Measurements from ENCODE around the gene HPS1. TPM values are rescaled to one million over a fixed set of nuclear protein-coding genes. Genes with fewer than 3 reads are reported as not detected.
A peak's percentile ranks its signal among the peaks of the same experiment; 100 is the strongest.

HPS1 gene
- polyA plus RNA-seq, 2 of the 4 experiments (the other 2 are of a cell fraction): 25.1 to 28.2 TPM

DNA sequence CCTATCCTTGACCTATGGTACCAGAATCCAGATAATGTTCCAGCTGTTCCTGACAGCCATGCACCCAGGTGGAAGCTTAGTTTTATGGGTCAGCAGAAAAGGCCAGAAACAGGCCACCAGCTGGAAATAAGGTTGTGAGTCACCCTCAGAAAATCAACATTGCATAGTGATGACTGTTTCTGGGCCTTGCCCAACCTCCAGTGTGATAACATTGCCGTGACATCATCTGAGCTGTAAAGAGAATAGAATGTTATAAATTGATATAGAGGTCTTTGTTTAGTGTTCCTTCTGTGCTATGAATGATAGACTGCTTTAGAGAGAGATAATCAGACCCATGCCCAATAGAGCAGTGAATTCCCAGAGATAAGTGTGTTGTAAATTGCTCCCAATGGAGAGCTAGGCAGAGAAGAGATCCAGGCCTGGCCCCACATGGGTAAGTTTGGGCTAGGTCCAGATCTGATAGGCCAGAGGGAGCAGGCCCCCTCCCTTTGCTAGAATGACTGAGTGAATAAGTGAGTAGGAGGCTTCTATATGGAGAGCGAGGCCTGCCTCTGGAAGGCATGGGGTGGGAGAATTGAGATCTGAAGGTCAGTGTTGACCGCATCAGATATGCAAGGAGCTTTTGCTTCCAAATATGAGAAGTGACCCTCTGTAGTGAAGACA lies 14.2 kb upstream of the HPS1 start (continued):
- TF ChIP-seq, protein P1, sequence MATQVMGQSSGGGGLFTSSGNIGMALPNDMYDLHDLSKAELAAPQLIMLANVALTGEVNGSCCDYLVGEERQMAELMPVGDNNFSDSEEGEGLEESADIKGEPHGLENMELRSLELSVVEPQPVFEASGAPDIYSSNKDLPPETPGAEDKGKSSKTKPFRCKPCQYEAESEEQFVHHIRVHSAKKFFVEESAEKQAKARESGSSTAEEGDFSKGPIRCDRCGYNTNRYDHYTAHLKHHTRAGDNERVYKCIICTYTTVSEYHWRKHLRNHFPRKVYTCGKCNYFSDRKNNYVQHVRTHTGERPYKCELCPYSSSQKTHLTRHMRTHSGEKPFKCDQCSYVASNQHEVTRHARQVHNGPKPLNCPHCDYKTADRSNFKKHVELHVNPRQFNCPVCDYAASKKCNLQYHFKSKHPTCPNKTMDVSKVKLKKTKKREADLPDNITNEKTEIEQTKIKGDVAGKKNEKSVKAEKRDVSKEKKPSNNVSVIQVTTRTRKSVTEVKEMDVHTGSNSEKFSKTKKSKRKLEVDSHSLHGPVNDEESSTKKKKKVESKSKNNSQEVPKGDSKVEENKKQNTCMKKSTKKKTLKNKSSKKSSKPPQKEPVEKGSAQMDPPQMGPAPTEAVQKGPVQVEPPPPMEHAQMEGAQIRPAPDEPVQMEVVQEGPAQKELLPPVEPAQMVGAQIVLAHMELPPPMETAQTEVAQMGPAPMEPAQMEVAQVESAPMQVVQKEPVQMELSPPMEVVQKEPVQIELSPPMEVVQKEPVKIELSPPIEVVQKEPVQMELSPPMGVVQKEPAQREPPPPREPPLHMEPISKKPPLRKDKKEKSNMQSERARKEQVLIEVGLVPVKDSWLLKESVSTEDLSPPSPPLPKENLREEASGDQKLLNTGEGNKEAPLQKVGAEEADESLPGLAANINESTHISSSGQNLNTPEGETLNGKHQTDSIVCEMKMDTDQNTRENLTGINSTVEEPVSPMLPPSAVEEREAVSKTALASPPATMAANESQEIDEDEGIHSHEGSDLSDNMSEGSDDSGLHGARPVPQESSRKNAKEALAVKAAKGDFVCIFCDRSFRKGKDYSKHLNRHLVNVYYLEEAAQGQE (IDR thresholded peaks at IDR 0.05): no peak
- TF ChIP-seq, protein P2, sequence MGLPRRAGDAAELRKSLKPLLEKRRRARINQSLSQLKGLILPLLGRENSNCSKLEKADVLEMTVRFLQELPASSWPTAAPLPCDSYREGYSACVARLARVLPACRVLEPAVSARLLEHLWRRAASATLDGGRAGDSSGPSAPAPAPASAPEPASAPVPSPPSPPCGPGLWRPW (IDR thresholded peaks at IDR 0.05): peak; percentile 55; the same call in 1 of the 2 replicates
- TF ChIP-seq HEYL (CRISPR knock-in tag; IDR thresholded peaks at IDR 0.05) (no peak), FOXS1 (CRISPR knock-in tag; IDR thresholded peaks at IDR 0.05) (no peak)
- TF ChIP-seq, protein P3, sequence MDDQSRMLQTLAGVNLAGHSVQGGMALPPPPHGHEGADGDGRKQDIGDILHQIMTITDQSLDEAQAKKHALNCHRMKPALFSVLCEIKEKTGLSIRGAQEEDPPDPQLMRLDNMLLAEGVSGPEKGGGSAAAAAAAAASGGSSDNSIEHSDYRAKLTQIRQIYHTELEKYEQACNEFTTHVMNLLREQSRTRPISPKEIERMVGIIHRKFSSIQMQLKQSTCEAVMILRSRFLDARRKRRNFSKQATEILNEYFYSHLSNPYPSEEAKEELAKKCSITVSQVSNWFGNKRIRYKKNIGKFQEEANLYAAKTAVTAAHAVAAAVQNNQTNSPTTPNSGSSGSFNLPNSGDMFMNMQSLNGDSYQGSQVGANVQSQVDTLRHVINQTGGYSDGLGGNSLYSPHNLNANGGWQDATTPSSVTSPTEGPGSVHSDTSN (IDR thresholded peaks at IDR 0.05): peak; percentile 79; the same call in 1 of the 2 replicates

DNA sequence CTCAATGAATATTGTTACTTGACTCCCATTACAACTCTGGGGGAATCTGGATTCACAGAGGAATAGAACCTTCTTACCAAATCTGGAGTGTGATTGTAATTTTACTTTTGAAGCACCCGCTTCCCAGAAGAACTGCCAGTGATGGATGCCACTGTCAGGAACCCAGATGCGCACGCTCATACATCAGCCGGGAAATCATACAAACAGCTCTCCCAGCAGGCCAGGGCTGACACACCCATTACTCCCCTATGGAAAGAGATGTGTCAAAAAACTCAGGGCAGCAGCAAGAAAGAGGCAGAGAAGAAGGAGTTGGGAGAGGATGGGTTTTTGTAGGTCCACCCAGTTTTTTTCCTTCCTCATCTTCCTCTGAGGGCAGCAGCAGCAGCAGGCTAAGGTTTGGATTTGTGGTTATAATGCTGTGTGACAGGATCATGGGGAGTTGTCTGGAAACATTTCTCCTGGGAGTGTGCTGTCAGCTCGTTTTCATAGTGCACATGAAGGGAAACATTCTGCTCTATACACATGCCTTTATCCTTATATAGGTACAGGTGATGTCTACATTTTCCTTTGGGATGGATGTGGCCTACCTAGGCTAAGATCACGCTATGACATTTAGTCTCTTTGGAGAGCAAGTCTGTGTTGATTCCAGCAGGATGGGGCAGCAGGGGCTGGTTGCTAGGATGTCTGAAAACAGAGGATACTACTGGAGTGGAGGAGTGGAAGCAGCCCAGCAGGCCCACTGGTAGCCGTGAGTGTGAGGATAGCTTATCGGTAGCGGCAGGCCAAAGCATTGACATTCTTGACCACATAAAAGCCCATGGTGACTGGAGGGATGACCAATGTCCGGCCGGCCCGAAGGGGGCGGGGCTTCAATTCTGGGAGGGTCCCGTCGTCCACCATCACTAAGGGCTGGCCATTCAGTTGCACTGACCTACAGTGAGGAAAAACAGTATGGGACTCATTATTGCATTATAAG lies 12.4 kb upstream of the HPS1 start:
- no peak for FAIRE-seq
- POLR2A ChIA-PET: no interaction called here
- Histone ChIP-seq H3K4me1 (peaks cover 15% of the 10 kb centered on the region), H3K4me3 (no peak overlapping the region), H3K4me2 (no peak overlapping the region), H3K27ac (no peak overlapping the region), H3K9me3 (no peaks in the 10 kb centered on the region)
- CTCF ChIA-PET: interaction anchor here (0.9 to 1.4 kb wide), 2 partner anchors 8 to 34 kb away, joined by 4 to 5 read pairs; no protein-coding TSS in a partner anchor
- no peak for DNase-seq (ENCODE audit: low read depth in 1 of 2, low spot score in 1 of 2)
- WGBS (ENCODE audit: missing lambda C conversion rate): 76% methylated on average over 15 of the region's 15 CpGs
- TF ChIP-seq HOXB13 (CRISPR knock-in tag; IDR thresholded peaks at IDR 0.05; ENCODE audit: low read depth) (no peak), JUNB (IDR thresholded peaks at IDR 0.05) (no peak), RAD21 (conservative IDR thresholded peaks at IDR 0.05 in 1 of 2, IDR thresholded peaks at IDR 0.05 in 1 of 2) (no peak), JUN (IDR thresholded peaks at IDR 0.05) (no peak), MAFK (IDR thresholded peaks at IDR 0.05; ENCODE audit: partially characterized antibody) (no peak), RARB (CRISPR knock-in tag; IDR thresholded peaks at IDR 0.05) (no peak), TFCP2L1 (CRISPR knock-in tag; IDR thresholded peaks at IDR 0.05) (no peak)
- TF ChIP-seq, protein P4, sequence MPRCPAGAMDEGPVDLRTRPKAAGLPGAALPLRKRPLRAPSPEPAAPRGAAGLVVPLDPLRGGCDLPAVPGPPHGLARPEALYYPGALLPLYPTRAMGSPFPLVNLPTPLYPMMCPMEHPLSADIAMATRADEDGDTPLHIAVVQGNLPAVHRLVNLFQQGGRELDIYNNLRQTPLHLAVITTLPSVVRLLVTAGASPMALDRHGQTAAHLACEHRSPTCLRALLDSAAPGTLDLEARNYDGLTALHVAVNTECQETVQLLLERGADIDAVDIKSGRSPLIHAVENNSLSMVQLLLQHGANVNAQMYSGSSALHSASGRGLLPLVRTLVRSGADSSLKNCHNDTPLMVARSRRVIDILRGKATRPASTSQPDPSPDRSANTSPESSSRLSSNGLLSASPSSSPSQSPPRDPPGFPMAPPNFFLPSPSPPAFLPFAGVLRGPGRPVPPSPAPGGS (IDR thresholded peaks at IDR 0.05): no peak
- no peak for ATAC-seq

DNA sequence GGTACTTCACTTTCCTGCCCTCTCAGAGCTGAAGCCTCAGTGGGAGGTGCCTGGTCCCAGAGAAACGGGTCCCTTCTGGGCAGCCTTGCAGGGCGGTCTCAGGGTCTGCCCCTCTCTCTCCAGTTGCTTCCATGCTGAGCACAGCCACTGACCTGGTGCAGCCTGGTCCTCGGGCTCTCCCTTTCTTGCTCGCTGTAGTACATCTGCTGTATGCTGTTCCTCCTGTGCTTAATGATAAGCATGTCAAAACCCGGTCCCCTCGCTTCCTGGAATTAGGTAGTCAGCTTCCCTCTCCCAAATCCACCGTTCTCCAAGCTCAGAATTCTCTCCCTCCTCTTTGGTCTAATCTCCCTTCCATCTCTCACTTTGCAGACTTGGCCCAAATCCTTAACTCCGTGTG lies 11.0 kb upstream of the HPS1 start:
- CTCF ChIA-PET: interaction anchor here (1.0 to 1.4 kb wide), 2 partner anchors 10 to 32 kb away, joined by 3 to 5 read pairs; no protein-coding TSS in a partner anchor
- POLR2A ChIA-PET: no interaction called here
- Histone ChIP-seq H3K4me2 (no peak overlapping the region), H3K4me1 (peaks cover 15% of the 10 kb centered on the region), H3K27ac (no peak overlapping the region), H3K9me3 (no peaks in the 10 kb centered on the region), H3K4me3 (no peak overlapping the region)
- DNase-seq (ENCODE audit: low read depth in 1 of 2, low spot score in 1 of 2): no peak
- no peak for FAIRE-seq
- ATAC-seq: no peak
- TF ChIP-seq ZNF302 (CRISPR knock-in tag; IDR thresholded peaks at IDR 0.05): no peak
- TF ChIP-seq JUN (IDR thresholded peaks at IDR 0.05): no peak
- no peak for TF ChIP-seq HEYL (CRISPR knock-in tag; IDR thresholded peaks at IDR 0.05)
- TF ChIP-seq SREBF2 (IDR thresholded peaks at IDR 0.05): no peak
- no peak for TF ChIP-seq SMC3 (IDR thresholded peaks at IDR 0.05)
- no peak for TF ChIP-seq RFX5 (IDR thresholded peaks at IDR 0.05)
- no peak for TF ChIP-seq RNF2 (IDR thresholded peaks at IDR 0.05; ENCODE audit: borderline replicate concordance, low read depth)
- no peak for TF ChIP-seq TFCP2L1 (CRISPR knock-in tag; IDR thresholded peaks at IDR 0.05)
- 44% methylated on average over 8 of the region's 8 CpGs for WGBS (ENCODE audit: missing lambda C conversion rate)

Measured in A549 (cell line).